NB4 (cell line): Measurements from ENCODE around the gene ITPK1.
A peak's percentile ranks its signal among the peaks of the same experiment; 100 is the strongest.

ENCODE experiments used
- DNase-seq: peaks from one replicate; pipeline ENCODE4 v3.0.0; 2010; ENCODE audit warnings: low read depth
- H3K4me3 ChIP-seq: one replicate; pipeline ENCODE4 v1.5.1; 2011; ENCODE audit warnings: mild to moderate bottlenecking, low read depth, low read length, moderate library complexity
- CTCF ChIP-seq: IDR thresholded peaks from one replicate; pipeline ENCODE4 v1.5.1; 2012; ENCODE audit warnings: low read depth, low read length
- MAX ChIP-seq: IDR thresholded peaks from 2 replicates; pipeline ENCODE4 v1.6.1; 2011; ENCODE audit warnings: low read depth, low read length
- MYC ChIP-seq: IDR thresholded peaks from 2 replicates; pipeline ENCODE4 v1.6.1; 2011; ENCODE audit warnings: low read depth, low read length
- POLR2A ChIP-seq: IDR thresholded peaks from 2 replicates; pipeline ENCODE4 v1.6.1; 2011; ENCODE audit warnings: mild to moderate bottlenecking; ENCODE audit not compliant: insufficient read length; ENCODE audit errors: extremely low read depth

Gene ITPK1

DNA sequence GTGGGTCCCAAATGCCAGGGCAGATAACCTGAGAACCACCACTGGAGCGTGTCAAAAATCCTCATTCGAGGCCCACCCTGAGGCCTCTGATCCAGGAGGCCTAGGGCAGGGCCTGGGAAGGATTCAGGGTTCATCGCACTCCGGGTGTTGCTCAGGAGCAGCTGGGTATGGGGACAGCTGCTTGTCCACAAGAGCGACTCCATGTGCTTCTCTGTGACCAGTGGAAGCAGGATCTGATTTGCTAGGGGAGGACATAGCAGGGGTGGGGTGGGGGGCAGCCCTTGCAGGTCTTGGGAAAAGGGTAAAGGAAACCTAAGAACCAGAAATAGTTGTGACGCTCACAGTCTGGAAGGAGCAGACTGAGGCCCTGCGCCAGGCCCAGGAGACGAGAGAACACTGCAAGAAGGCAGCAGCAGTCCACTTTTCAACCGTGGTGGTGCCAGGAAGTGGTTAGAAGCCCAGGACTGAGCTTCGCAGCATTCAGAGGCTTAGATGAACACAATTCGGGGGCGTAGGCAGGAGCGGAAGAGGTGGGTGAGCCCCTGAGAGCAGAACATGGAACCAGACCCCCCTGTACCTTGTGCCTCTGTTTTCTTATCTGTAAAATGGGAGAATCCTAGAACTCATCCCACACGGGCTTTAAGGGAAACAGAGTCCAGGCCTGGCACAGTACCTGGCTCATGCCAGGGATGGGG, 33.7 kb downstream of the ITPK1 start:
- H3K4me3 ChIP-seq, result no peak overlapping the region
- TF ChIP-seq MAX (no peak), POLR2A (no peak), CTCF (no peak), MYC (no peak)
- DNase-seq, result peak; percentile 53

GRCh38 chr14:93079865-93080403, 35.8 kb downstream of the ITPK1 start:
- TF ChIP-seq MAX, result no peak
- H3K4me3 ChIP-seq, result no peak overlapping the region
- DNase-seq, result no peak

DNA sequence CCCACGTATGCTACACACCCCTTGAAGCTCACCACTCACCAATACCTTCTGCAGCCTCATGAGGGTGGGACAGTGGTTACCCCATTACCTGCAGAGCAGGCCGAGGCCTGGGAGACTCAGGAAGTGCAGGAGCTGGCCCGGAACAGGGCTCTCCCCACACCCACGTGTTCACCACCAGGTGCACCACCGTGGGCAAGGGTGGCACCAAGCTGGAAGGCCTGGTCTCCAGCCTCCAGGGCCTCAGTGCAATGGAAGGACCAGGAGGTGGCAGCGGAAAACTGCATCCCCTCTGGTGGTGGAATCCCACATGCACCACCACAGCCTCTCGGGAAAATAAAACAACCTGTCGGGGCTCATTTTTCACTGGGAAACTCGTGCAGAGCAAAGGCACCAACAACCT, 36.4 kb downstream of the ITPK1 start:
- no peak for TF ChIP-seq MYC
- TF ChIP-seq POLR2A, result no peak
- TF ChIP-seq CTCF, result no peak
- TF ChIP-seq MAX, result no peak
- no peak overlapping the region for H3K4me3 ChIP-seq
- no peak for DNase-seq

DNA sequence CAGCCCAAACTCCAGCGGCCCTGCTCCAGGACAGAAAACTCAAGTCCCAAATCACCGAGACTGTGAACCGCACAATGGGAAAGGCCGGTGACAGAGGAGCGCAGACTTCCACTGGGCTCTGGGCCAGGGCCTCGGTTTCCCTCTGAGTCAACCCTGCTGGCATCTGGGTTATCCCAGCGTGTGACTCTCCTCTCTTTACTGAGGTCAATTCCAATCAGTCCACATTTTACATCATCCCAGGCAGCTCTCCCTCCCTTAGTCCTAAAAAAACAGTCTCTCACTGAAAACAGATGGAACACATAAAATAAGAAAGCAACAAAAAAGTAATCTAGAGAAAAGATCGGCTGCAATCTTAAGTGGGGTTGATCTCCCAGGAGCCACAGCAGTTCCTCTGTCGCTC, 36.9 kb downstream of the ITPK1 start:
- no peak overlapping the region for H3K4me3 ChIP-seq
- TF ChIP-seq MYC, result no peak
- TF ChIP-seq MAX, result no peak
- TF ChIP-seq CTCF, result no peak
- no peak for DNase-seq

- DNase-seq, result no peak
- H3K4me3 ChIP-seq, result no peak overlapping the region
- TF ChIP-seq POLR2A (no peak), MAX (no peak), CTCF (no peak), MYC (no peak)
These were observed 39.0 kb downstream of the ITPK1 start for GRCh38 chr14:93076755-93077154.

DNA sequence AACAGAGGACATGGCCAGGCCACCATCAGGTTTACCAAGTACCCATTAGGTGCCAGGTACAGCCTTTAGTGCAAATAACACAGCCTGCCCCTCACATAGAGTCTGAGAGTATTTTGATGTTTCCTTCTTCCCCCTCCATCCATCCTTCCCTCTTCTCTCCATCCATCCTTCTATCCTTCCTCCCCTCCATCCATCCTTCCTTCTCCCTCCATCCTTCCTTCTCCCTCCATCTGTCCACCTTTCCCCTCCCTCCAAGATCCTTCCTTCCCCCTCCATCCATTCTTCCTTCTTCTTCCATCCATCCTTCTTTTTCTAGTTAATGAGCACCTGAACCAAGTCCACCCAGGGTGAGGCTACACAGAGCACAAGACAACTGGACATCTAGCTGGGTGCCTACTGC, 39.8 kb downstream of the ITPK1 start:
- H3K4me3 ChIP-seq, result no peak overlapping the region
- TF ChIP-seq MYC (no peak), MAX (no peak)
- no peak for DNase-seq
